KMS-11 (cell line): ENCODE results near the gene SETBP1.

Source experiments
- H2AFZ ChIP-seq: fragments of 200-600 bp; sonication (generic); 2 replicates; pipeline ENCODE4 v1.6.1; 2016; ENCODE audit warnings: antibody characterized with exemption, mixed run types, low read depth
- H3K27ac ChIP-seq: fragments of 200-600 bp; sonication (generic); 2 replicates; pipeline ENCODE4 v1.6.1; 2016; ENCODE audit warnings: mild to moderate bottlenecking, mixed run types
- H3K27me3 ChIP-seq: fragments of 200-600 bp; sonication (generic); 2 replicates; pipeline ENCODE4 v1.6.1; 2017; ENCODE audit warnings: mild to moderate bottlenecking, low read depth, mixed run types, moderate library complexity; ENCODE audit not compliant: insufficient read depth
- H3K36me3 ChIP-seq: fragments of 200-600 bp; sonication (generic); 2 replicates; pipeline ENCODE4 v1.6.1; 2017; ENCODE audit warnings: mild to moderate bottlenecking, mixed run types; ENCODE audit not compliant: insufficient read depth
- H3K4me1 ChIP-seq: fragments of 200-600 bp; sonication (generic); 2 replicates; pipeline ENCODE4 v1.6.1; 2016; ENCODE audit warnings: mild to moderate bottlenecking, low read depth, mixed run types; ENCODE audit not compliant: poor library complexity, severe bottlenecking
- H3K4me2 ChIP-seq: fragments of 200-600 bp; sonication (generic); 2 replicates; pipeline ENCODE4 v1.7.0; 2016; ENCODE audit warnings: mild to moderate bottlenecking, mixed run types
- H3K4me3 ChIP-seq: fragments of 200-600 bp; sonication (generic); IDR thresholded peaks from 2 replicates; pipeline ENCODE4 v1.6.1; 2017; ENCODE audit warnings: low read depth, low read length, mixed read lengths; ENCODE audit not compliant: insufficient read depth
- H3K79me2 ChIP-seq: fragments of 200-600 bp; sonication (generic); 2 replicates; pipeline ENCODE4 v1.6.1; 2016; ENCODE audit warnings: low read depth, mixed run types; ENCODE audit not compliant: insufficient read depth
- H3K9ac ChIP-seq: fragments of 200-600 bp; sonication (generic); 2 replicates; pipeline ENCODE4 v1.6.1; 2016; ENCODE audit warnings: mild to moderate bottlenecking, mixed run types
- H4K20me1 ChIP-seq: fragments of 200-600 bp; sonication (generic); 2 replicates; pipeline ENCODE4 v1.6.1; 2016; ENCODE audit warnings: mild to moderate bottlenecking, mixed run types; ENCODE audit not compliant: insufficient read depth
- CTCF ChIP-seq: fragments of 200-600 bp; sonication (generic); conservative IDR thresholded peaks from 2 replicates; pipeline ENCODE4 v1.6.1; 2017; ENCODE audit warnings: low read depth, mild to moderate bottlenecking, antibody characterized with exemption, low read length, moderate library complexity, mixed read lengths

SETBP1 gene

GRCh38 chr18:44819944-44820510, 139.3 kb downstream of the SETBP1 start:
- Histone ChIP-seq H3K79me2 (peaks cover 7% of the 10 kb centered on the region; the same call in 1 of the 2 replicates), H3K4me2 (no peak overlapping the region), H3K27ac (no peak overlapping the region), H3K27me3 (no peaks in the 10 kb centered on the region), H3K9ac (no peak overlapping the region), H2AFZ (no peak overlapping the region), H3K36me3 (no peaks in the 10 kb centered on the region), H3K4me3 (no peak overlapping the region), H3K4me1 (peaks cover 51% of the 10 kb centered on the region), H4K20me1 (no peaks in the 10 kb centered on the region)
- TF ChIP-seq CTCF, result no peak

GRCh38 chr18:44821924-44822323, 141.2 kb downstream of the SETBP1 start:
- Histone ChIP-seq H2AFZ (no peak overlapping the region), H3K9ac (no peak overlapping the region), H3K79me2 (0 out of 2 replicates have a peak, but pooled peaks cover 7% of the 10 kb centered on the region), H3K27ac (no peak overlapping the region), H3K4me2 (peak overlapping the region; percentile 37; the same call in 1 of the 2 replicates), H3K36me3 (no peaks in the 10 kb centered on the region), H4K20me1 (no peaks in the 10 kb centered on the region), H3K27me3 (no peaks in the 10 kb centered on the region), H3K4me1 (peaks cover 60% of the 10 kb centered on the region), H3K4me3 (no peak overlapping the region)
- no peak for TF ChIP-seq CTCF

GRCh38 chr18:44823286-44823685, 142.6 kb downstream of the SETBP1 start:
- H3K4me2 ChIP-seq, result peak overlapping the region; percentile 37
- no peak overlapping the region for H2AFZ ChIP-seq
- peaks cover 7% of the 10 kb centered on the region; the same call in 1 of the 2 replicates for H3K79me2 ChIP-seq
- no peak overlapping the region for H3K4me3 ChIP-seq
- TF ChIP-seq CTCF, result no peak
- no peak overlapping the region for H3K9ac ChIP-seq
- no peaks in the 10 kb centered on the region for H3K36me3 ChIP-seq
- H3K27me3 ChIP-seq, result no peaks in the 10 kb centered on the region
- peaks cover 62% of the 10 kb centered on the region for H3K4me1 ChIP-seq
- peak overlapping the region; percentile 23 for H3K27ac ChIP-seq
- H4K20me1 ChIP-seq, result no peaks in the 10 kb centered on the region

GRCh38 chr18:44823782-44824181, 143.1 kb downstream of the SETBP1 start:
- Histone ChIP-seq H3K27me3 (no peaks in the 10 kb centered on the region), H3K4me2 (peak overlapping the region; percentile 37), H3K79me2 (peaks cover 7% of the 10 kb centered on the region; the same call in 1 of the 2 replicates), H3K27ac (peak overlapping the region; percentile 23), H3K36me3 (no peaks in the 10 kb centered on the region), H3K9ac (no peak overlapping the region), H3K4me3 (no peak overlapping the region), H4K20me1 (no peaks in the 10 kb centered on the region), H2AFZ (no peak overlapping the region), H3K4me1 (peaks cover 62% of the 10 kb centered on the region)
- TF ChIP-seq CTCF, result no peak
